HL-60 (cell line): ENCODE results near the gene RPH3AL.

Source experiments
- GABPA ChIP-seq: IDR thresholded peaks from 2 replicates; pipeline ENCODE4 v1.6.1; 2012; ENCODE audit warnings: low read depth
- TF ChIP-seq, protein P1 (sequence below): IDR thresholded peaks from one replicate; pipeline ENCODE4 v1.5.1; 2011; ENCODE audit warnings: low read length, control low read depth, inconsistent platforms; ENCODE audit not compliant: insufficient read depth

DNA sequence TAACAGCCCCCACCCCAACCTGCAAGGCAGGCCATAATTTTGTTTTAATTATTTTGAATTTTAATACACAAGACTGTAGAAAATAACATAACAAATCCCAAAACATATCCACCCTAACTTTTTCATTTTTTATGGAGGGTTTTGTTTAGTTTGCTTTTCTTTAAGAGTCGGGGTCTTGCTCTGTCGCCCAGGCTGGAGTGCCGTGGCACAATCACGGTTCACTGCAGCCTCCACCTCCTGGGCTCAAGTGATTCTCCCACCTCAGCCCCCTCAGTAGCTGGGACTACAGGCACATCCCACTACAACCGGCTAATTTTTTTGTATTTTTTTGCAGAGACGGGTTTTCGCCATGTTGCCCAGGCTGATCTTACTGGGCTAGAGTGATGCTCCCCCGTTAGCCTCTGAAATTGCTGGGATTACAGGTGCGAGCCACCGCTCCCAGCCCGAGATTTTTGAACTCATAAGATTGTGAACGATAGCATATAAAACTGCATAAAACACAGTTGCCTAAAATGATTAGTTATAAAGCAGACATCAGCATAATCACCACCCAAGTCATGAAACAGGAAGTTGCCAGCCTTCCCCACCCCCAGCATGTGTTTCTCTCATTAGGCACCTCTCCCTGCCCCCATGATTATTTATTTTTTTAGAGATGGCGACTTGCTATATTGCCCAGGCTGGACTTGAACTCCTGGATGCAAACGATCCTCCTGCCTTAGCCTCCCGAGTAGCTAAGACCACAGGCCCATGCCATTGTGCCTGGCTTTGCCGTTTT is 157.6 kb downstream of the RPH3AL start:
- TF ChIP-seq, protein P1, sequence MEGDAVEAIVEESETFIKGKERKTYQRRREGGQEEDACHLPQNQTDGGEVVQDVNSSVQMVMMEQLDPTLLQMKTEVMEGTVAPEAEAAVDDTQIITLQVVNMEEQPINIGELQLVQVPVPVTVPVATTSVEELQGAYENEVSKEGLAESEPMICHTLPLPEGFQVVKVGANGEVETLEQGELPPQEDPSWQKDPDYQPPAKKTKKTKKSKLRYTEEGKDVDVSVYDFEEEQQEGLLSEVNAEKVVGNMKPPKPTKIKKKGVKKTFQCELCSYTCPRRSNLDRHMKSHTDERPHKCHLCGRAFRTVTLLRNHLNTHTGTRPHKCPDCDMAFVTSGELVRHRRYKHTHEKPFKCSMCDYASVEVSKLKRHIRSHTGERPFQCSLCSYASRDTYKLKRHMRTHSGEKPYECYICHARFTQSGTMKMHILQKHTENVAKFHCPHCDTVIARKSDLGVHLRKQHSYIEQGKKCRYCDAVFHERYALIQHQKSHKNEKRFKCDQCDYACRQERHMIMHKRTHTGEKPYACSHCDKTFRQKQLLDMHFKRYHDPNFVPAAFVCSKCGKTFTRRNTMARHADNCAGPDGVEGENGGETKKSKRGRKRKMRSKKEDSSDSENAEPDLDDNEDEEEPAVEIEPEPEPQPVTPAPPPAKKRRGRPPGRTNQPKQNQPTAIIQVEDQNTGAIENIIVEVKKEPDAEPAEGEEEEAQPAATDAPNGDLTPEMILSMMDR, result no peak
- TF ChIP-seq GABPA, result no peak
